Activated naive CD4-positive, alpha-beta T cell treated with anti-CD3 and anti-CD28 coated beads, Interleukin-2, amount 10 ng/mL, durations not matched to agents 7 days and 5 days (primary cell): ENCODE data around the gene ABCB11.

ENCODE experiments used
- CTCF ChIA-PET: fragments of 350-600 bp; sonication (Branson Sonifier 250); formaldehyde crosslinking; loops from one replicate; lab custom pipeline; 2021; ENCODE audit warnings: antibody characterized with exemption; lab: Charles Lee
- DNase-seq: peaks from one replicate; pipeline ENCODE4 v3.0.0-alpha.2; 2020
- H3K27ac Mint-ChIP-seq: one replicate; pipeline ENCODE4 v1.8.0; 2021; ENCODE audit warnings: mild to moderate bottlenecking, moderate library complexity, mixed read lengths
- H3K27me3 Mint-ChIP-seq: one replicate; pipeline ENCODE4 v1.8.0; 2021; ENCODE audit warnings: mild to moderate bottlenecking, mixed read lengths
- H3K36me3 Mint-ChIP-seq: one replicate; pipeline ENCODE4 v1.8.0; 2021; ENCODE audit warnings: mixed read lengths
- H3K4me1 Mint-ChIP-seq: one replicate; pipeline ENCODE4 v1.8.0; 2021; ENCODE audit warnings: mixed read lengths
- H3K4me3 Mint-ChIP-seq: one replicate; pipeline ENCODE4 v1.8.0; 2021; ENCODE audit warnings: mild to moderate bottlenecking, moderate library complexity, mixed read lengths
- H3K9me3 Mint-ChIP-seq: one replicate; pipeline ENCODE4 v1.8.0; 2021; ENCODE audit warnings: mixed read lengths

The ABCB11 gene

GRCh38 chr2:169031202-169031601, at the start of gene ABCB11:
TSS of gene ABCB11 (minus strand) at chr2:169031324. CDS start at chr2:169018125, 13,199 bp downstream.
- no peaks in the 10 kb centered on the region for H3K4me1 Mint-ChIP-seq
- H3K36me3 Mint-ChIP-seq = no peaks in the 10 kb centered on the region
- no peak within 1 kb of the TSS for H3K27ac Mint-ChIP-seq
- H3K4me3 Mint-ChIP-seq = no peak within 1 kb of the TSS
- CTCF ChIA-PET = interaction anchor here (1.5 kb wide), 1 partner anchor 101 kb away, joined by 4 read pairs; no protein-coding TSS in a partner anchor
- H3K27me3 Mint-ChIP-seq = no peaks in the 10 kb centered on the region
- no peaks in the 10 kb centered on the region for H3K9me3 Mint-ChIP-seq
- DNase-seq = no peak

- no peaks in the 10 kb centered on the region for H3K36me3 Mint-ChIP-seq
- no peaks in the 10 kb centered on the region for H3K9me3 Mint-ChIP-seq
- no peak overlapping the region for H3K27ac Mint-ChIP-seq
- CTCF ChIA-PET = no interaction called here
- no peak for DNase-seq
- H3K4me1 Mint-ChIP-seq = no peaks in the 10 kb centered on the region
- H3K27me3 Mint-ChIP-seq = peaks cover 3% of the 10 kb centered on the region
- H3K4me3 Mint-ChIP-seq = no peak overlapping the region
Observed at GRCh38 chr2:169080250-169081069, 49.3 kb upstream of the ABCB11 start.

GRCh38 chr2:169077674-169078240, 46.6 kb upstream of the ABCB11 start:
- CTCF ChIA-PET = no interaction called here
- H3K4me1 Mint-ChIP-seq = peaks cover 9% of the 10 kb centered on the region
- H3K27me3 Mint-ChIP-seq = peaks cover 3% of the 10 kb centered on the region
- no peak overlapping the region for H3K4me3 Mint-ChIP-seq
- no peaks in the 10 kb centered on the region for H3K36me3 Mint-ChIP-seq
- H3K27ac Mint-ChIP-seq = no peak overlapping the region
- H3K9me3 Mint-ChIP-seq = no peaks in the 10 kb centered on the region
- no peak for DNase-seq

- Mint-ChIP-seq H3K4me1 (peaks cover 19% of the 10 kb centered on the region), H3K36me3 (no peaks in the 10 kb centered on the region), H3K9me3 (no peaks in the 10 kb centered on the region), H3K27ac (no peak overlapping the region), H3K27me3 (no peaks in the 10 kb centered on the region), H3K4me3 (no peak overlapping the region)
- CTCF ChIA-PET = no interaction called here
- DNase-seq = no peak
Observed at GRCh38 chr2:169073963-169074751, 43.0 kb upstream of the ABCB11 start.

- H3K27me3 Mint-ChIP-seq = no peaks in the 10 kb centered on the region
- CTCF ChIA-PET = no interaction called here
- no peak overlapping the region for H3K27ac Mint-ChIP-seq
- H3K4me1 Mint-ChIP-seq = peaks cover 19% of the 10 kb centered on the region
- no peaks in the 10 kb centered on the region for H3K36me3 Mint-ChIP-seq
- no peaks in the 10 kb centered on the region for H3K9me3 Mint-ChIP-seq
- H3K4me3 Mint-ChIP-seq = no peak overlapping the region
- no peak for DNase-seq
Observed at GRCh38 chr2:169073211-169073962, 42.3 kb upstream of the ABCB11 start.

- CTCF ChIA-PET = no interaction called here
- no peak overlapping the region for H3K4me3 Mint-ChIP-seq
- H3K27me3 Mint-ChIP-seq = no peaks in the 10 kb centered on the region
- no peaks in the 10 kb centered on the region for H3K36me3 Mint-ChIP-seq
- no peaks in the 10 kb centered on the region for H3K9me3 Mint-ChIP-seq
- H3K27ac Mint-ChIP-seq = no peak overlapping the region
- H3K4me1 Mint-ChIP-seq = peaks cover 19% of the 10 kb centered on the region
- DNase-seq = no peak
Observed at GRCh38 chr2:169072163-169072925, 41.2 kb upstream of the ABCB11 start.

- H3K4me1 Mint-ChIP-seq = peaks cover 19% of the 10 kb centered on the region
- H3K4me3 Mint-ChIP-seq = no peak overlapping the region
- H3K36me3 Mint-ChIP-seq = no peaks in the 10 kb centered on the region
- H3K27ac Mint-ChIP-seq = no peak overlapping the region
- DNase-seq = no peak
- CTCF ChIA-PET = no interaction called here
- H3K9me3 Mint-ChIP-seq = no peaks in the 10 kb centered on the region
- H3K27me3 Mint-ChIP-seq = no peaks in the 10 kb centered on the region
Observed at GRCh38 chr2:169071455-169071854, 40.3 kb upstream of the ABCB11 start.

- Mint-ChIP-seq H3K27me3 (no peaks in the 10 kb centered on the region), H3K36me3 (no peaks in the 10 kb centered on the region), H3K27ac (no peak overlapping the region), H3K4me1 (peaks cover 19% of the 10 kb centered on the region), H3K9me3 (no peaks in the 10 kb centered on the region), H3K4me3 (no peak overlapping the region)
- DNase-seq = no peak
- CTCF ChIA-PET = interaction anchor here (1.3 kb wide), 1 partner anchor 40 kb away, joined by 4 read pairs; no protein-coding TSS in a partner anchor
Observed at GRCh38 chr2:169069833-169070232, 38.7 kb upstream of the ABCB11 start.

GRCh38 chr2:169069341-169069740, 38.2 kb upstream of the ABCB11 start, which contains the start of gene DHRS9:
TSS of gene DHRS9 (plus strand) at chr2:169069563. CDS start at chr2:169081582, 12,019 bp downstream.
- Mint-ChIP-seq H3K4me3 (no peak within 1 kb of the TSS), H3K9me3 (no peaks in the 10 kb centered on the region), H3K4me1 (peaks cover 19% of the 10 kb centered on the region), H3K36me3 (no peaks in the 10 kb centered on the region), H3K27me3 (no peaks in the 10 kb centered on the region), H3K27ac (no peak within 1 kb of the TSS)
- no peak for DNase-seq
- CTCF ChIA-PET = interaction anchor here (1.3 kb wide), 1 partner anchor 40 kb away, joined by 4 read pairs; no protein-coding TSS in a partner anchor

GRCh38 chr2:169066897-169067296, 35.8 kb upstream of the ABCB11 start:
- Mint-ChIP-seq H3K9me3 (no peaks in the 10 kb centered on the region), H3K36me3 (no peaks in the 10 kb centered on the region), H3K27ac (no peak overlapping the region), H3K4me1 (peaks cover 2% of the 10 kb centered on the region), H3K27me3 (no peaks in the 10 kb centered on the region), H3K4me3 (no peak overlapping the region)
- CTCF ChIA-PET = interaction anchor here (0.5 to 0.9 kb wide), 2 partner anchors 12 to 31 kb away, joined by 3 read pairs; no protein-coding TSS in a partner anchor
- no peak for DNase-seq

GRCh38 chr2:169065864-169066517, 34.9 kb upstream of the ABCB11 start:
- Mint-ChIP-seq H3K9me3 (no peaks in the 10 kb centered on the region), H3K4me3 (no peak overlapping the region), H3K4me1 (no peaks in the 10 kb centered on the region), H3K36me3 (no peaks in the 10 kb centered on the region), H3K27me3 (no peaks in the 10 kb centered on the region), H3K27ac (no peak overlapping the region)
- DNase-seq = no peak
- CTCF ChIA-PET = interaction anchor here (0.5 to 1.8 kb wide), 3 partner anchors 12 to 44 kb away, joined by 3 to 5 read pairs (median 3); no protein-coding TSS in a partner anchor

- CTCF ChIA-PET = interaction anchor here (1.8 kb wide), 1 partner anchor 44 kb away, joined by 5 read pairs; no protein-coding TSS in a partner anchor
Observed at GRCh38 chr2:169065422-169065821, 34.3 kb upstream of the ABCB11 start.

More at GRCh38 chr2:169065422-169065821, 34.3 kb upstream of the ABCB11 start:
- no peak for DNase-seq
- H3K4me1 Mint-ChIP-seq = no peaks in the 10 kb centered on the region
- no peaks in the 10 kb centered on the region for H3K9me3 Mint-ChIP-seq
- H3K27me3 Mint-ChIP-seq = no peaks in the 10 kb centered on the region
- no peaks in the 10 kb centered on the region for H3K36me3 Mint-ChIP-seq
- H3K27ac Mint-ChIP-seq = no peak overlapping the region
- H3K4me3 Mint-ChIP-seq = no peak overlapping the region
